Raji (cell line): ENCODE data around the gene LHB.
"Not testable (repeated sequence)": the region's sequence is repeated elsewhere in the genome, so short reads cannot be mapped to it uniquely, and the experiment has no call there.

Source experiments
- POLR2A ChIP-seq: IDR thresholded peaks from 2 replicates; pipeline ENCODE4 v1.6.1; 2011; ENCODE audit warnings: low read depth, low read length, control low read depth; ENCODE audit not compliant: insufficient read depth

The LHB gene

DNA sequence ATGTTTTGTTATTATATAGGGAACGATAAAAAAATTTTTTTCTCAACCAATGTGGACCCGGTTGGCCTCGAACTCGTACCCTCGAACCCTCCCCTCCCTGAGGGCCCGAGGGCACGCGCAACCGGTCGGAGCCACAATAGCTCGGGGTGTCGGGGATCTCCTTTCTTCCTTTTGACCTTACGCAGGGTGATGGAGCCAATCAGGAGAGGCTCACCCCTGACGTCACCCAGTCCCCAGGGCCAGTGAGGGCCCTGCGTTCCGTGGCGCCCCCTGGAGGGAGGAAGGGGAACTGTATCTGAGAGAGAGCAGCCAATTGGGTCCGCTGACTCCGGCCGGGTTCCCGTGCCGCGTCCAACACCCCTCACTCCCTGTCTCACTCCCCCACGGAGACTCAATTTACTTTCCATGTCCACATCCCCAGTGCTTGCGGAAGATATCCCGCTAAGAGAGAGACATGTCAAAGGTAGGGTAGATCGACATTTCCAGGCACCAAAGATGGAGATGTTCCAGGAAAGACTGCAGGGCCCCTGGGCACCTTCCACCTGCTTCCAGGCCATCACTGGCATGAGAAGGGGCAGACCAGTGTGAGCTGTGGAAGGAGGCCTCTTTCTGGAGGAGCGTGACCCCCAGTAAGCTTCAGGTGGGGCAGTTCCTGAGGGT lies 14.9 kb upstream of the LHB start, which contains the start of gene CGB2:
Gene CGB2 (plus strand): TSS at position 249 of the 660 bp plus-strand sequence. CDS start 206 bp downstream, at position 455.
- TF ChIP-seq POLR2A, result not testable (repeated sequence)

DNA sequence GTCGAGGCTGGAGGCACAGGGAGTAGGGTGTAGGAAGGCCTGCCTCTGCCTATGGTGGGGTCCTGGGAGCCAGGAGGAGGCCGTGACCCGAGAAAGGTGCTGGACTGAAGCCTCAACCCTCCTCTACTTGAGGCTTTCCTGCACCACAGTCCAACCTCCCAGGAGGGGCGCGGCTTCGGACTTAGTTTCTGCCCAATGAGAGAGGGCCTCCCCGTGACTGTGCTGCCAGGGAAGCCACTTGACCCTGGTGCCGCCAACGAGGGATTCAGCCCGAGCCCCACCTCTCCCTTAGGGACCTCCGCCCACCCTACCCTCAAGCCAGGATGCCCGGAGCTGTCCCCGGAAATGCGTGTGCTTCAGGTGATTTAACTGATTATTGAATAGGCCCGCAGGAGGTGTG lies 7.3 kb upstream of the LHB start, which contains the start of gene CGB3:
Gene CGB3 (minus strand): TSS at position 101 of the 400 bp plus-strand sequence. CDS start 362 bp downstream, outside the sequence.
- TF ChIP-seq POLR2A, result not testable (repeated sequence)

DNA sequence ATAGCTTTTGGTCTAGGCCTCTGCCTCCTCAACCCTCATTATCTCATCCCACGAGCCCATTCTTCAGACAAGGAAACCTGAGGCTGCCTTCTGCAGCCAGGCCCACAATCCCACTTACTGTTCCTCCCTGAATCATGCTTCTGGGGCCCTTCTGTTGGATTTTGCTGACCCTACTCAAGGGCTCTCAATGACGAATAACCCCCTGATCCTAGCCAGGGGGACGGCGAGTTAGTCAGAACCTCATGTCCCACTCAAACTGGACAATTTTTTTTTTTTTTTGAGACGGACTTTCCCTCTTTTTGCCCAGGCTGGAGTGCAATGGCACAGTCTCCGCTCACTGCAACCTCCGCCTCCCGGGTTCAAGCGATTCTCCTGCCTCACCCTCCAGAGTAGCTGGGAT lies 5.2 kb upstream of the LHB start:
- no peak for TF ChIP-seq POLR2A

DNA sequence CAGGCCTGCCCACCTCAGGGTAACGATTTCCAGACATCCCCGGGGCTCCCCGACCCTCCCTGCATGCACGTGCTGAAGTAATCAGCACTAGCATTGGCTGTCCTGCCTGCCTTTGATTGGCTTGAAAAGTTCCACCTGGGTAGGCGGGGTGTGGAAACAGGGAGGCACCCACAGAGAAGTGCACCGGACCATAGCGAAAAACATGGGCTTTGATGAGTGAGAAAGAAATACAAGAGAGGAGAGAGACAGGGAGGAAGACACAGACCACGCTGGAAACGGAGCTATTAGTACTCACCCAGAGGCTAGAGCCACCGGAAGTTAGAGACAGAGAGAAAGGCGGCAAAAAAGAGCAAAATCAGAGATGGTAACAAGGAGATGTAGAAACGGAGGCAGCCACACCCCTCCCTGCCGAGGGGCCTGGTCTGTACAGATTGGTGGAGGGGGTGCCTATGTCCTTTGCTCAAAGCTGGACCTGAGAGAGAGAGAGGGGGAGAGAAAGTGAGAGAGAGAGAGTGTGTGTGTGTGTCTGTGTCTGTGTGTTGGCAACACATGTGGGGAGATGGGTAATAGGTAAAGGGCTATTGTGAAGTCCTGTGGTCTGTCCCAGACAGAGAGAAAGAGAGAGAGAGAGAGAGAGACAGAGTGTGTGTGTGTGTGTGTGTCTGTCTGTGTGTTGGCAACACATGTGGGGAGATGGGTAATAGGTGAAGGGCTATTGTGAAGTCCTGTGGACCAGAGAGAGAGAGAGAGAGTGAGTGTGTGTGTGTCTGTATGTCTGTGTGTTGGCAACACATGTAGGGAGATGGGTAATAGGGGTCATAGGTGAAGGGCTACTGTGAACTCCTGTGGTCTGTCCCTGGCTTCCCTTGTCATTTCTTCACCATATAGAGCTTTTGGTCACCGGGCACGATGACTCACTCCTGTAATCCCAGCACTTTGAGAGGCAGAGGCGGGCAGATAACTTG lies 4.3 kb upstream of the LHB start:
- TF ChIP-seq POLR2A, result no peak

DNA sequence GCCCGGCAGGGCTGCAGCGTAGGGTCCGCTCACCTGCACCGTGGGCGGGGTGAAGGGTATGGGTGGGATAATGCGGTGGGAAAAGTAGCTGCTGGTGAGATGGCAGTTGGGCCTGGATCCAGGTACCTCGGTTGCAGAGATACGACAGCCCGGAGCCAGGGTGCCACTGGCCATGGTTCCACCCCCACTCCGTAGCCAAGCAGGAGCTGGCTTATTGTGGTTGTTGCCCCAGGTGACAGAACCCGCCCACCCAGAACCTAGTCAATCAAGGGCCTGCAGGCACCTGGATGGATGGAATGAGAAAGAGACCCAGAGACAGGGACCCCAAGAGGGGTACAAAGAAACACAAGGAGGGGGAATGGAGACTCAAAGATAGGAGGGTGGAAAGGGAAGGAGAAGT lies 3.5 kb upstream of the LHB start:
- no peak for TF ChIP-seq POLR2A

DNA sequence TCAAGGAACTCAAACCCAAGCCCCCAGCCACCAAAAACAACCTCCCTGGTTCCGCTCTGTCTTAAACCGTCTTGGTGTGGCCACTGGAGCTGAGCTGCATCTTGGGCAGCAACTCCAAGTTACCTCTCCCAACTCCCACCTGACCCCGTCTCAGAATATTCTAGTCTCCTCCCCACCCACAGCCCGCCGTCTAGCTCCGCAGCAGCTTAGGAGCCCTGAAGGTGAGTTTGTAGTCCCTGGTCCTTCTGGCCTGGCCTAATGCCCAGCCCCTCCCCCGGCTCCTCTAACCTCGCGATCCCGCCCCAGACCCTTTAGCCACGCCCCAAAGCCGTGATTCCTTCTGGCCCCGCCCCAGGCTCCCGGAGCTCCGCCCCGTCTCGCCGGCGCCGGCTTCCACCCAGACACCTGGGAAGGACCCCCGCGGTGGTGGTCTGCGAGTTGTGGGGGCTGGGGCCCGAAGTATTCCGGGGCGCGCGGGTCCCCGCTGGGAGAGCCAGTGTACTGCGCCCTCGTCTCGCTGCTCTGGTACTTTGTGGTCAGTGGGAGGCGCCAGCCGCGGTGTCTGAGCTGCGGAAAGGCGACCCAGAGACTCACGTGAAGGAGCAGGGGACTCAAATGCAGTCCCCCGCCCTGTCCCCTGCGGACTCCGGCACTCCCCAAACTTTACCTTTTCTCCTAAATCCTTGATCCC lies 2.5 kb upstream of the LHB start:
- no peak for TF ChIP-seq POLR2A

DNA sequence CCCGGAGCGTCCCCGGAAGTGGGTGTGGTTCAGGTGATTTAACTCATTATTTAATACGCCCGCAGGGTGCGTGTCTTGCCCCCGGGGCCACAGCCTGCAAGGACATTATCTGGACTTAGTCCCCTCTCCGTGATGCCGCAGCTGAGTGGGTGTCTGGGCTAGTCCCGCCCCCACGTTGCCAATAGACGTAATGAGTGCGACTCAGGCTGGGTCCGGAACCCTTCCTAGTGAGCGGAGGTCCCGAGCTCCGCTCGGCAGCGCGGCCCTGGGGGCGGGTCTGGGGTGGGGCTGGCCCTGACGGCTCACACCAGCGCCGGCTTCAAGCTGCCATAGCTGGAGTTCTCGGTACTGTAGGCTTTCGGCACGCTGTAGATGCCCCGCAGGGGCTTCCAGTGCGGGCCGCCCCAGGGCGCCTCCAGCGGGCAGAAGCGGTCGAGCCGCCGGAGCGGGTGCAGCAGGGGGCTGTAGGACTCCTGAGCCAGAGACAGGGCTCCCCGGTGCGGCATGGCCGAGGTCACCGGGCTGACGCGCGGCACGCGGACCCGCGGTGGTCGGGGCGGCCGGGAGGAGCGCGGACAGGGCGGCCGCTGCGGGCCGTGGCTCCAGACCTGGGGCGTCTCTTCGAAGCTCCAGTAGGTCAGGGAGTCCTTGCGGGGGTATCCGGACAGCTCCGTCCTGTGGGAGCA lies 918 bp upstream of the LHB start:
- TF ChIP-seq POLR2A, result no peak

DNA sequence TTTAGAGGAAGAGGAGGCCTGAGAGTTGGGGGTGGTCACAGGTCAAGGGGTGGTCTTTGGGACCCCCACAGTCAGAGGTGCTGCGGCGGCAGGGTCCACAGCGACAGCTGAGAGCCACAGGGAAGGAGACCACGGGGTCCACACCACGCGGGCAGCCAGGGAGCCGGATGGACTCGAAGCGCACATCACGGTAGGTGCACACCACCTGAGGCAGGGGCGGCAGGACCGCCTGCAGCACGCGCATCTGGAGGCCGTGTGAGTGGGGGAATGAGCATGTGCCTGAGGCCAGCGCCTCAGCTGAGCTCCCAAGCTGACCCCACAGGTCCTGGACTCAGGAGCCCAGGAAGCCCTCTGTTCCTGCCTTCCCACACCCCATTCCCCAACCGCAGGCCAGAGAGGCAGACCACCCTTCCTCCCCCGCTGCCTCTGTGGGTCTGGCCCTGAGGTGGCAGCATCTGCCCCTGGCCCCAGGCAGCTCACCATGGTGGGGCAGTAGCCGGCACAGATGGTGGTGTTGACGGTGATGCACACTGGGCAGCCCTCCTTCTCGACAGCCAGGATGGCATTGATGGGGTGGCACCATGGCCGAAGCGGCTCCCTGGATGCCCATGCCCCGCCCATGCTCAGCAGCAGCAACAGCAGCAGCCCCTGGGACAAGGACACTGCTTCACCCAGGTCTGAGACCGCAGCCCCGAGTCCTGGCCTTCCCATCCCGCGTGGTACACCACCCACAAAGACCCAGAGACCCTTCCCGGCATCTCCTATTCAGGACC lies 638 bp downstream of the LHB start:
- TF ChIP-seq POLR2A, result no peak

DNA sequence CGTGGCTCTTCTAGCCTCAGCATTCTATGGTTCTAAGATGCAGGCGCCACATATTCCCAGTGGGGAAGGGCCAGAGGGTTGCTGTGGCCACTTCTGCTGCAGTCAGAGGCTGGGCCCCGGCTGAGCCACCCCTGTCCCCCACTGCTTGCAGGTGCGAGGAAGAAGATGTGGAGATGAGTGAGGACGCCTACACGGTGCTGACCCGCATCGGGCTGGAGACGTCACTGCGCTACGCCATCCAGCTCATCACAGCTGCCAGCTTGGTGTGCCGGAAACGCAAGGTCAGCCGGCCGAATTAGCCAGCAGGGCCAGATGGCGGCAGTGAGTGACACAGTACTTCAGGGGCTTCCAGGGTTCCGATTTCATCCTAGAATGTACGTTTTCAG lies 2.0 kb downstream of the LHB start:
- TF ChIP-seq POLR2A, result no peak

DNA sequence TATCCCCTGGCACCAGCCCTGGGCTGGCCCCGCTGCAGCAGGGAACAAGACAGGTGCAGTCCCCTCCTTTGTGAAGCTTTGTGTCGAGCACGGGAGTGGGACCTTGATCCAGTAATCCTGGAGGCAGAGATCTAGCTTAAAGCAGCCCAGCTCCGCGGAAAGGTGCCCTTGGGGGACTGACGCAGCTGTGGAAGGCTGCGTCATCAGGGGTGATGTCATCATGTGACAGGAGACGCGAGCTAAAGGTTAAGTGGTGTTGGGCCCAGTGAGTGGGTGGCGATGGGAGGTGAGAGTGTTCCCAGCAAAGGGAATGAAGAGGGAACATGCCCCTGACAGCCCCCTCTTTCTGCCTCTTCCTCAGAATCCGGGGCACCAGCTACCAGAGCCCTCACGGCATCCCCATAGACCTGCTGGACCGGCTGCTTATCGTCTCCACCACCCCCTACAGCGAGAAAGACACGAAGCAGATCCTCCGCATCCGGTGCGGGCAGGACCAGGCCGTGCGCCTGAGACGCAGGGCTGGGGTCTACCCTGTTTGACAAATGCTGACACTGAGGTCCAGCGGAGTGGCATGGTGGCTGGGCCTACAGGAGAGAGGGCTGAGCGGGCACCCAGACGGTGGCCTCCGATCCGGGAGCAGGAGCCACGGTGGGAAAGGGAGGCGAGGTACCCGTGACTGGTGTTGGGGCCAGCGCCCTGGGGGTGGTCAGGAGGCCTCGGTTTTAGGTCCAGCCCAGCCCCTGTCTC lies 2.6 kb downstream of the LHB start:
- TF ChIP-seq POLR2A, result no peak

DNA sequence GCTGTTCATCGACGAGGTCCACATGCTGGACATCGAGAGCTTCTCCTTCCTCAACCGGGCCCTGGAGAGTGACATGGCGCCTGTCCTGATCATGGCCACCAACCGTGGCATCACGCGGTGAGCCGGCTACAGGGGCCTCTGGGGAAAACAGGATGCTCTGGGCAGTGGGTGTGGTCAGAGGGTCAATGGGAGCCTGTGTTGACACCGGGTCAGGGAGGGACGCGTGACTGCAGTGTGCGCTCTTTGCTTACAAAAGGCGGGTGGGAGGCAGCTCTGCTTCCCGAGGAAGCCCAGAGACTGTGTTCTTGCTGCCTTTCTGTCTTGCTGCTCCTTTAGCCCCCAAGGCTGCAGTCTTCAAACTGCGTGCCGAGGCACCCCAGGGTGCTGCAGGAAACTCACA lies 5.7 kb downstream of the LHB start:
- TF ChIP-seq POLR2A, result no peak

DNA sequence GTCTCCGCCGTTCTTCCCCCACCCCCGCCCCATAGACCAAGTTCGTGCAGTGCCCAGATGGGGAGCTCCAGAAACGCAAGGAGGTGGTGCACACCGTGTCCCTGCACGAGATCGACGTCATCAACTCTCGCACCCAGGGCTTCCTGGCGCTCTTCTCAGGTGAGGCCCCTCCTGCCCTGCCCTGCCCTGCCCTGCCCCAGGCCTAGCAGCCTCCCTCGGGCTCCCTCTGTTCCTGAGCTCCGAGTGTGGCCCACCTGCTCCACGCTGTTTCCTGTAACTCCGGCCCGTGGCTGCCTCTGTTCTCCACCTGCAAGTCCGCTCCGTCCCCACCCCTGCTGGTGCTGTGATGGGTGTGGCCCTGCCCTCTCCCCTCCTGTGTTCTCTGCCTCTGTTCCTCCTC lies 6.4 kb downstream of the LHB start:
- TF ChIP-seq POLR2A, result no peak

DNA sequence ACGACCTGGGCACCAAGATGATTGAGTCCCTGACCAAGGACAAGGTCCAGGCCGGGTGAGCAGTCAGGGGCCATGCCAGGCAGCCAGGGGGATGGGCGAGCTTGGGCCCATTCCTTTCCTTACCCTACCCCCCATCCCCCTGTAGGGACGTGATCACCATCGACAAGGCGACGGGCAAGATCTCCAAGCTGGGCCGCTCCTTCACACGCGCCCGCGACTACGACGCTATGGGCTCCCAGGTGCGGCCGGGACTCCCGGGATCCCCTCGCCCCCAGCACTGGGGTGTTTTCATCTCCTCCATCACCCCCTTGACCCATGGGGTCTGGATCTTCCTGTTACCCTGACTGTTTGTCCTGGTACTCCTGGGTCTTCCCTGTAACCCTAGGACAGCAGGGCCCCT lies 7.1 kb downstream of the LHB start:
- no peak for TF ChIP-seq POLR2A

DNA sequence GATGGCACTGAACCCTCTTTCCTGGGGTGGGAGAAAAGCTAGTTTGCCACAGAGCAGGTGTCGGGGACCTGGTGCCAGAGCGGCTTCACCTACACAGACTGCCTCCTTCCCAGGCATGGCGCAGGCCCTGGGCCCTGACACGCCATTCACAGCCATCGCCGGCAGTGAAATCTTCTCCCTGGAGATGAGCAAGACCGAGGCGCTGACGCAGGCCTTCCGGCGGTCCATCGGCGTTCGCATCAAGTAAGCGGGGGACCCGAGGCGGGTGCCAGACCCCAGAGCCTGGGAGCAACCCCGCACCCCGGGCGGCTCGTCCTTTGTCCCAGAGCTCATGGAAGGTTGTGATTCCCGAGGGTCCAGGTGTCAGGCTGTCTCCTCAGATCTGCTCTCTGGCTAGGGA lies 10.0 kb downstream of the LHB start:
- no peak for TF ChIP-seq POLR2A
